Measurements from ENCODE around the gene UPK3BL1.
"Not testable (repeated sequence)": the region's sequence is repeated elsewhere in the genome, so short reads cannot be mapped to it uniquely, and the experiment has no call there.

GRCh38 chr7:102642691-102643090 is at the start of gene UPK3BL1:
- not testable (repeated sequence) for TF ChIP-seq EZH2 (IDR thresholded peaks at IDR 0.05; ENCODE audit: borderline replicate concordance)
- TF ChIP-seq, protein P1, sequence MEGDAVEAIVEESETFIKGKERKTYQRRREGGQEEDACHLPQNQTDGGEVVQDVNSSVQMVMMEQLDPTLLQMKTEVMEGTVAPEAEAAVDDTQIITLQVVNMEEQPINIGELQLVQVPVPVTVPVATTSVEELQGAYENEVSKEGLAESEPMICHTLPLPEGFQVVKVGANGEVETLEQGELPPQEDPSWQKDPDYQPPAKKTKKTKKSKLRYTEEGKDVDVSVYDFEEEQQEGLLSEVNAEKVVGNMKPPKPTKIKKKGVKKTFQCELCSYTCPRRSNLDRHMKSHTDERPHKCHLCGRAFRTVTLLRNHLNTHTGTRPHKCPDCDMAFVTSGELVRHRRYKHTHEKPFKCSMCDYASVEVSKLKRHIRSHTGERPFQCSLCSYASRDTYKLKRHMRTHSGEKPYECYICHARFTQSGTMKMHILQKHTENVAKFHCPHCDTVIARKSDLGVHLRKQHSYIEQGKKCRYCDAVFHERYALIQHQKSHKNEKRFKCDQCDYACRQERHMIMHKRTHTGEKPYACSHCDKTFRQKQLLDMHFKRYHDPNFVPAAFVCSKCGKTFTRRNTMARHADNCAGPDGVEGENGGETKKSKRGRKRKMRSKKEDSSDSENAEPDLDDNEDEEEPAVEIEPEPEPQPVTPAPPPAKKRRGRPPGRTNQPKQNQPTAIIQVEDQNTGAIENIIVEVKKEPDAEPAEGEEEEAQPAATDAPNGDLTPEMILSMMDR (IDR thresholded peaks at IDR 0.05; ENCODE audit: poor library complexity): not testable (repeated sequence)

Data from hepatocyte (in vitro differentiated cells).